ENCODE results near the gene DOLK. TPM values are rescaled to one million over a fixed set of nuclear protein-coding genes. Genes with fewer than 3 reads are reported as not detected.
A peak's percentile ranks its signal among the peaks of the same experiment; 100 is the strongest.
"Not testable (repeated sequence)": the region's sequence is repeated elsewhere in the genome, so short reads cannot be mapped to it uniquely, and the experiment has no call there.

DOLK gene
- total RNA-seq (2014; rRNA removed; shearing (Covaris generic)): 33.7 and 38.6 TPM in 2 replicates

DNA sequence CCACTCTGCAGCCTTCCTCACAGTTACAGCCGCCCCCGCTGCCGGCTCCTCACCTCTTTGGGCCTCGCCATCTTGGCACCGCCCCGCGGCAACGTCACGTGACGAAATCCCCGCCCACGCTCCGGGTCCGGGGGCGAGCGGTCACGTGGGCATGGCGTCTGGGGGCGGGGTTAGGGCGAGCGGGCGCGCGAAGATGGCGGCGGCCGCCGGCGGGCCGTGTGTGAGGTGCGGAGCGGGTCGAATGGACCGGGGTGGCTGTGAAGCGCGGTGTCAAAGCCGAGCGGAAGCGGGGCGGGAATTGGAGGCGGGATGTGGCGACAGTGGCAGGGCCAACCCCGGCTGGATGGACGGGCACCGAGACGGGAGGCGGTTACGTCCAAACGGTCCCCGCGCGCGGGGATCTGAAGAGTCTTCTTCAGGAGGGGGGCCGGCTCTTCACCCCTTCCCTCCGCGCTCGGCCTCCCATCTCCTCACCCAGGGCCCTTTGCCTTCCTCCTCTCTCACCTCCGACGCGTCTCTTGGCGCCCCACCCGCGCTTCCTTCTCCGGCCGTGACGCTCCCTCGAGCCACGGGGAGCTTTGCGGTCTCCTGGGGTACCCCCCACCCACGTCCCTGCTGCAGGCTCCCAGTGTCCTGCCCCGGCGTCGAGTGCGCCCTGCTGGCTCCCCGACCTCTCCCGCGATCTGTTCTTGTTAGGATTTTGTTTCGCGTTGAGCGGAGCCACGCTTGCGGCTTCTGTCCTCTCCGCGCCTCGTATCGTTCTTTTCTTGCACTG, at the start of gene DOLK, which contains the start of gene NUP188:
Gene DOLK (minus strand): TSS at position 77 of the 775 bp plus-strand sequence. CDS start 300 bp downstream, outside the sequence.
Gene NUP188 (plus strand): TSS at position 173 of the 775 bp plus-strand sequence. CDS start 21 bp downstream, at position 194.
- in situ Hi-C loops (cut with HindIII; ENCODE audit: low sequenced_read_pairs): no loop called here
- DNase-seq (ENCODE audit: low spot score): peak; percentile 93

- in situ Hi-C loops (cut with HindIII; ENCODE audit: low sequenced_read_pairs): no loop called here
- no peak for DNase-seq (ENCODE audit: low spot score)
Observed at GRCh38 chr9:128995791-128996190, 48.4 kb upstream of the DOLK start.

DNA sequence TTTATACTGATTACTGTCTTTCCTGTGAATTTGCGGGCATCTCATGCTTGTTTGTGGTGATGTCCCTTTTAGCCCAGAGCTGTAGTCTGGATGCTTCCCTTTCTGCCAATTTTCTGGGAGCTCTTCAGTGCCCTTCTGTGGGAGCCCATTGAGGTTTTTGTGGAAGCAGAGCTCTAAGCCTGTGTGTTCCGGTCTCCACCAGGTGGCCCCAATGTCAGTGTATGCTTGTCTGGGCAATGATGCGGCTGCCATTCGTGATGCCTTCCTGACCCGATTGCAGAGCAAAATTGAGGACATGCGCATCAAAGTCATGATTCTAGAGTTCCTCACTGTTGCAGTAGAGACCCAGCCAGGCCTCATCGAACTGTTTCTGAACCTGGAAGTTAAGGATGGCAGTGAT, 45.6 kb upstream of the DOLK start:
- in situ Hi-C loops (cut with HindIII; ENCODE audit: low sequenced_read_pairs): no loop called here
- DNase-seq (ENCODE audit: low spot score): peak; percentile 86

- no peak for DNase-seq (ENCODE audit: low spot score)
- in situ Hi-C loops (cut with HindIII; ENCODE audit: low sequenced_read_pairs): no loop called here
Observed at GRCh38 chr9:128987805-128988204, 40.4 kb upstream of the DOLK start.

GRCh38 chr9:128986671-128987070, 39.3 kb upstream of the DOLK start:
- in situ Hi-C loops (cut with HindIII; ENCODE audit: low sequenced_read_pairs): no loop called here
- peak; percentile 86 for DNase-seq (ENCODE audit: low spot score)

GRCh38 chr9:128983536-128983935, 36.1 kb upstream of the DOLK start:
- in situ Hi-C loops (cut with HindIII; ENCODE audit: low sequenced_read_pairs): no loop called here
- DNase-seq (ENCODE audit: low spot score): no peak

DNA sequence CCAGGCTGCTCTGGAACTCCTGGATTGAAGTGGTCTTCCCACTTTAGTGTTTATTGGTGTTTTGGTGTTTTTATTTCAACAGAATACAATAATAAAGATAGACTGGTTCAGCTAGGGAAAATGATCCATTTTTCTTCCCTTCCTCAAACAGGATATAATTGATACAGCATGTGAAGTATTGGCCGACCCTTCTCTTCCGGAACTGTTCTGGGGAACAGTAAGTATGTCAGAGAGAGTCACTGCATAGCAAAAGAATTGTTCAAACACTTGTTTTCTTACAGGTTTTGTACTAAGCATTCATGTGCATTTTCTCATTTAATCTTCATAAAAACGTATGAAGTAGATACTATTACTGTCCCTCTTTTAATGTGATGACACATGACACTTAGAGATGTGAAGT, 31.7 kb upstream of the DOLK start:
- in situ Hi-C loops (cut with HindIII; ENCODE audit: low sequenced_read_pairs): no loop called here

GRCh38 chr9:128972956-128973355, 25.6 kb upstream of the DOLK start:
- no peak for DNase-seq (ENCODE audit: low spot score)
- in situ Hi-C loops (cut with HindIII; ENCODE audit: low sequenced_read_pairs): no loop called here

More for the DNA sequence above, 31.7 kb upstream of the DOLK start:
- DNase-seq (ENCODE audit: low spot score): no peak

DNA sequence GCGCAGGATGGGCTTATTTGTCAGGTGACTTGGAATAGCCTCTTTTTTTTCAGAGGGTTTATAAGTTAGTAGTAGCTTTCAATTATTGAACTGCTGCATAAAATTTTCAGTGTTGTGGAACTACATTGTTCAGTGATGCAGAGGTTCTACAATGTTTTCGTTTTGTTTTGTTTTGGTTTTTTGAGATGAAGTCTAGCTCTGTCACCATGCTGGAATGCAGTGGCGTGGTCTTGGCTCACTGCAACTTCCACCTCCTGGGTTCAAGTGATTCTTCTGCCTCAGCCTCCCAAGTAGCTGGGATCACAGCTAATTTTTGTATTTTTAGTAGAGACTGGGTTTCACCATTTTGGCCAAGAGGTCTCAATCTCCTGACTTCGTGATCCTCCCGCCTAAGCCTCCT, 22.1 kb upstream of the DOLK start:
- DNase-seq (ENCODE audit: low spot score): no peak
- in situ Hi-C loops (cut with HindIII; ENCODE audit: low sequenced_read_pairs): no loop called here

DNA sequence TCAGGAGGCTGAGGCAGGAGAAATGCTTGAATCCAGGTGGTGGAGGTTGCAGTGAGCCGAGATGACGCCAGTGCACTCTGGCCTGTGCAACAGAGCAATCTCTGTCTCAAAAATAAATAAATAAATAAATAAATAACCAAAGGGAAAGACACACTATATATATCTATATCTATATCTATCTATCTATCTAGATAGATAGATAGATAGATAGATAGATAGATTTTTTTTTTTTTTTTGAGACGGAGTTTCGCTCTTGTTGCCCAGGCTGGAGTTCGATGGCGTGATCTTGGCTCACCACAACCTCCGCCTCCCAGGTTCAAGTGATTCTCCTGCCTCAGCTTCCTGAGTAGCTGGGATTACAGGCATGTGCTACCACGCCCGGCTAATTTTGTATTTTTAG, 14.0 kb upstream of the DOLK start:
- DNase-seq (ENCODE audit: low spot score); in situ Hi-C loops (cut with HindIII; ENCODE audit: low sequenced_read_pairs): not testable (repeated sequence)

DNA sequence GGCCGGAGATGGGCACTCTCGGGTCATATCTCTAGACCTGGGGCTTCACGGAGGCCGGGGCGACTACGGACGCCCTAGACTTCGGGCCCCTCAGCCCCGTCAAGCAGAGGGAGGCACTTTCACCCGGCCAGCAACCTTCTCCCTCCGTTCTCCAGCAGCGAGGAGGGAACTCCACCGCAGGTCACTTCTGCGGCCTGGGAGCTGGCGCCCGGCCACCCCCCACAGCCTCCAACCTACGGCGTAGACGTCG, 201 bp downstream of the DOLK start:
- no peak for DNase-seq (ENCODE audit: low spot score)
- in situ Hi-C loops (cut with HindIII; ENCODE audit: low sequenced_read_pairs): no loop called here

DNA sequence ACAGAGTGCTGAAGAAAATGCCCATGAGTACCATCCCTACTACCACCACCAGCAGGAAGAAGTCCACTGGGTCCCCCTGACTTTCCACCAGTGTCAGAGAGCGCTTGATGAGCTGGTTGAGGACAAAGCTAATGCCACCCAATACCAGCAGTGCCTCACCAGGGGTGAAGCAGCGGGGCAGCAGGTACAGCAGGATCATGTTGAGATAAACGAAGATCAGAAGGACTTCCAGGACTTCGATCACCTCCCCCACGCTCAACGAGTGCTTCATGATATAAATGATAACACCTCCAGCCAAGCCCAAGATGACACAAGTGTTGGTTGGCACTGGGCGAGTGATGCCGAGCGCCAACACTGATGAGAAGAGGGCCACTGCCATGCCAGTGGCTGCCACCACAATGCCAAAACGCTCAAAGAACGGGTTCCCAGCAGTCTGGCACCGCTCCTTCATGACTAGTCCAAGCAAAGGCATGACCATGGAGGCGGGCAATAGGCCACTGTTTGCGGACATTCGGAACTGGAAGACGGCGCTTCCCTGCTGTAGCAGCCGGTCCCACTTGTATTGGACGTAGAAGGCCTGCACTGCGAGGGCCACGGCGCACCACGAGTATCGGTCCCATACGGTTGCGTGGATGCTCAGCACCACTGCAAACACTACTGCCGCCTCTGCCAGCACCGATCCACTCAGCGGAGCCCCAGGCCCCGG, 679 bp downstream of the DOLK start:
- DNase-seq (ENCODE audit: low spot score): peak; percentile 55
- in situ Hi-C loops (cut with HindIII; ENCODE audit: low sequenced_read_pairs): no loop called here

DNA sequence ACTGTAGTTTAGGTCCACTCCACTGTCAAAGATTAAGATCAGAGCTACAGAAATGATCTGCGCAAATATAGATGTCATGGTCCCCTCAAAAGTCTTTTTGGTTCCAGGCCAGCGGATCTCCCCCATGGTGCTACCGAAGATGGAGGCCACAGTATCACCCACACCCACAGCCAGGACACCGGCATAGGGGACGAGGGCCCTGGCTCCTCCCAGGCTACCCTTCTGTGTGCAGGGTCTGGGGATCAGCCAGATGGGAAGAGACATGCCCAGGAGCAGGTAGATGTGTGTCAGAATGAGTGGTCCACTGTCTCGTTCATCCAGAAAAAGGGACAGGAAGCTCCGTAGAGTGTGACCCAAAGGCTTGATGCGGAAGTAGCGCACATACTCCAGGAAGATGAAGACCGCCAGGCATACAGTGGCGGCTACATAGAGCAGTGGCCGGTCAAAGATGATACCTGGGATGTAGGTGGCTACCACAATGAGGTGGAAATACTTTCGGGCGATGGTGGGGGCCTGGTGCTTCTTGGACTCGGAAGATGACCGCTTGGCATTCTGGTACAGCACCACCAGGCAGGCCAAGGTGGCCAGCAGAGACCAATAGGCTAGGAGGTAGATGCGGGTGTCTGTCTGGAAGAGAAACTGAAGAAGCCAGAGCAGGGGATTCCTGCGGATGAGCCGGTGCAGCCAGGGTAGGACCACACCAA, 1.5 kb downstream of the DOLK start:
- no peak for DNase-seq (ENCODE audit: low spot score)
- in situ Hi-C loops (cut with HindIII; ENCODE audit: low sequenced_read_pairs): no loop called here

- in situ Hi-C loops (cut with HindIII; ENCODE audit: low sequenced_read_pairs); DNase-seq (ENCODE audit: low spot score): not testable (repeated sequence)
Observed at GRCh38 chr9:128944966-128945365, 2.4 kb downstream of the DOLK start.

DNA sequence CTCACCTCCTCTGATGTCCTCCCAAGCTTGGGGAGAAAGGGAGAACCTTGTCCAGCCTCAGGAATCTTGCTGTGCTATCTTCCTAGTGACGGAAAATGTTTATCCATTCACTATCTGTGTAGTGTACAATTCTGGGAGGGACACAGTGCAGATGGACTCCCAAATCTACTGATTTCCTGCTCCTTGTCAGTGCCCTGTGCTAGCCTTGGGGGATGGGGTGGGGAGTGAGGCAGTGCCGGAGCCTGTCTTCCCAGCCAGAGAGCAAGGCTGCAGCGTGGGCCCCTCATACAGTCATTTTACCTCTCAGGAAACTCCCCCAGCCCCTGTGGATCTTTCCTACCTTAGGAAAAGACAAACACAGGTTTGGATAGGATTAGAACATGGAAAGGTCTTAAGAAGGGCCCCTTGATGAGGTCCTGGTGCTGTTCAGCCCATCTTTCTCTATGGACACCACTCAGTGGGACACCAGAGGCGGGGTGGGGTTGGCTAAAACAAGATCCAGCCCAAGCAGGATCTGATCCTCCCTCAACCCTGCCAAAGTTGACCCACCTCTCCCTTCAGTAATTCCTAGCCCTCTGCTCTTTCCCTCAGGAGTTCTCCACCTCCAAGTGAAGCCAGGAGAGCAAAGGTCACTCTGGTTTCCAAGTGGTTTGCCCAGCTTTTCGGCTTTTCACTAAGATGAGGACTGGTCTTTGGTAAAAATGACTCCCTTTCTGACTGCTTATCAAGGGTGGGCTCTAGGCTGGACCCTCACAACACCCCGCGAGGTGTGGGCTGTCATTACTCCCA, 3.4 kb downstream of the DOLK start:
- no peak for DNase-seq (ENCODE audit: low spot score)
- in situ Hi-C loops (cut with HindIII; ENCODE audit: low sequenced_read_pairs): no loop called here

GRCh38 chr9:128940946-128941755, 6.3 kb downstream of the DOLK start:
- in situ Hi-C loops (cut with HindIII; ENCODE audit: low sequenced_read_pairs): no loop called here
- DNase-seq (ENCODE audit: low spot score): no peak

GRCh38 chr9:128940271-128940921, 7.0 kb downstream of the DOLK start:
- no peak for DNase-seq (ENCODE audit: low spot score)
- in situ Hi-C loops (cut with HindIII; ENCODE audit: low sequenced_read_pairs): no loop called here
